ENCODE data around the gene PCDH9. TPM values are rescaled to one million over a fixed set of nuclear protein-coding genes. Genes with fewer than 3 reads are reported as not detected.

PCDH9 gene
- total RNA-seq, 1 experiment from 2014 or later: 4.2 TPM

DNA sequence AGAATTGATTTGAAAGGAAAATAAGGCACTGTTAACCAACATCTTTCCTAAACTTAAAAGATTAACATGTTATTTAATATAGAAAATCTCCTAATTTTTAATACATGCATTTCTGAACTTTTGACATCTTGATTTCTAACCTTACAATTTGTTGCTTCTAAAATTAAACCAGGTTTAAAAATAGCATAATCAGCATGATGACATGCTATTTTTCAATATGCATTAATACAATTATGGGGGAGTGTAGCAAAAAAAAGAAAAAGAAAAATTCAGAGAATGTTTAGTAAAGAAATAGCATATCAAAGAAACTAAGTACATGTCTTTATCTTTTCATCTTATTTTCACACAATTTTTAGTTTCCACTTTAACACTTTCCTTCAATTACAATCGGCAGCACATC lies 98.7 kb downstream of the PCDH9 start:
- TF ChIP-seq POLR2AphosphoS5 (IDR thresholded peaks at IDR 0.05; ENCODE audit: low read depth, low read length): no peak
- TF ChIP-seq SIN3A (IDR thresholded peaks at IDR 0.05; ENCODE audit: borderline replicate concordance, insufficient read depth, low read depth, low read length): no peak
- H3K9me3 ChIP-seq (ENCODE audit: control insufficient read depth, insufficient read depth, low read depth, low read length): no peaks in the 10 kb centered on the region
- ChIA-PET POLR2A (no interaction called here), CTCF (no interaction called here)
- no peak overlapping the region for H3K4me3 ChIP-seq (ENCODE audit: low read depth in 2 of 2, low read length in 2 of 2)
- H3K4me1 ChIP-seq (ENCODE audit: control insufficient read depth, insufficient read depth, low read length): no peaks in the 10 kb centered on the region; the same call in 1 of the 2 replicates
- H3K27ac ChIP-seq (ENCODE audit: low read length): no peak overlapping the region
- no peaks in the 10 kb centered on the region for H3K36me3 ChIP-seq (ENCODE audit: control insufficient read depth, insufficient read depth, low read length)
- no peaks in the 10 kb centered on the region for H3K27me3 ChIP-seq (ENCODE audit: control insufficient read depth, insufficient read depth, low read length)
- DNase-seq (ENCODE audit: low read depth, low spot score): no peak
- no peak for ATAC-seq
- in situ Hi-C loops (cut with HindIII; ENCODE audit: low pct_unique_long_range_greater_than_20kb, low sequenced_read_pairs): no loop called here
- BruUV-seq (replicated peaks): no TSS peak
- intact Hi-C loops (cut with micrococcal nuclease; ENCODE audit: unreplicated experiment): no loop called here

DNA sequence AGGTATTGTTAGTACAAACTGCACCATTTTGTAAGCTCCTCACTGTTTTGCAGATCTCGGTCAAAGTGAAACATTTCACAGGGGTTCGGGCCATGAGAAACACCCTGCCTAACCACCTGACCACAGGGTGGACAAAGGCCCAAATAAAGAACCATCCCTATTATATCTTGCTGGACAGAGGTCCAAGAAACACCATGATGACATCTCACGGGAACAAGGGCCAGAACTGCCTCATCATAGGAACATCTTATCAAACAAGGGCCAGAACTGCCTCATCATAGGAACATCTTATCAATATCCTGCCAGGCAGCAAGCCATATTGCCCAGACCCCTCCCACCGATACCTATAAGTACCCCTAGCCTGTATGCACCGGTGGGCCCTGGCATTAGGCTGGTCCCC lies 99.7 kb downstream of the PCDH9 start:
- intact Hi-C loops (cut with micrococcal nuclease; ENCODE audit: unreplicated experiment): no loop called here
- BruUV-seq (replicated peaks): no TSS peak
- DNase-seq (ENCODE audit: low read depth, low spot score) (no peak), ATAC-seq (no peak)
- H3K4me1 ChIP-seq (ENCODE audit: control insufficient read depth, insufficient read depth, low read length): no peaks in the 10 kb centered on the region; the same call in 1 of the 2 replicates
- CTCF ChIA-PET: no interaction called here
- no peaks in the 10 kb centered on the region for H3K36me3 ChIP-seq (ENCODE audit: control insufficient read depth, insufficient read depth, low read length)
- in situ Hi-C loops (cut with HindIII; ENCODE audit: low pct_unique_long_range_greater_than_20kb, low sequenced_read_pairs): no loop called here
- H3K27me3 ChIP-seq (ENCODE audit: control insufficient read depth, insufficient read depth, low read length): no peaks in the 10 kb centered on the region
- no peak overlapping the region for H3K27ac ChIP-seq (ENCODE audit: low read length)
- no peaks in the 10 kb centered on the region for H3K9me3 ChIP-seq (ENCODE audit: control insufficient read depth, insufficient read depth, low read depth, low read length)
- H3K4me3 ChIP-seq (ENCODE audit: low read depth in 2 of 2, low read length in 2 of 2): no peak overlapping the region
- TF ChIP-seq REST (IDR thresholded peaks at IDR 0.05; ENCODE audit: insufficient read depth in 1 of 2, low read depth in 2 of 2, low read length in 1 of 2): no peak
- TF ChIP-seq TCF7L2 (IDR thresholded peaks at IDR 0.05; ENCODE audit: low read depth, low read length): no peak
- TF ChIP-seq CTCF (IDR thresholded peaks at IDR 0.05): no peak
- no peak for TF ChIP-seq SIN3A (IDR thresholded peaks at IDR 0.05; ENCODE audit: borderline replicate concordance, insufficient read depth, low read depth, low read length)
- TF ChIP-seq POLR2AphosphoS5 (IDR thresholded peaks at IDR 0.05; ENCODE audit: low read depth, low read length): no peak
- POLR2A ChIA-PET: no interaction called here

- no peaks in the 10 kb centered on the region for H3K4me1 ChIP-seq (ENCODE audit: control insufficient read depth, insufficient read depth, low read length)
- no peak for TF ChIP-seq SIN3A (IDR thresholded peaks at IDR 0.05; ENCODE audit: borderline replicate concordance, insufficient read depth, low read depth, low read length)
- TF ChIP-seq POLR2AphosphoS5 (IDR thresholded peaks at IDR 0.05; ENCODE audit: low read depth, low read length): no peak
- no peak for TF ChIP-seq TCF7L2 (IDR thresholded peaks at IDR 0.05; ENCODE audit: low read depth, low read length)
- TF ChIP-seq CTCF (IDR thresholded peaks at IDR 0.05): no peak
- no peak for TF ChIP-seq REST (IDR thresholded peaks at IDR 0.05; ENCODE audit: insufficient read depth in 1 of 2, low read depth in 2 of 2, low read length in 1 of 2)
- POLR2A ChIA-PET: no interaction called here
- H3K9me3 ChIP-seq (ENCODE audit: control insufficient read depth, insufficient read depth, low read depth, low read length): no peaks in the 10 kb centered on the region
- no peak overlapping the region for H3K4me3 ChIP-seq (ENCODE audit: low read depth in 2 of 2, low read length in 2 of 2)
- H3K27ac ChIP-seq (ENCODE audit: low read length): no peak overlapping the region
- no TSS peak for BruUV-seq (replicated peaks)
- no peak for ATAC-seq
- in situ Hi-C loops (cut with HindIII; ENCODE audit: low pct_unique_long_range_greater_than_20kb, low sequenced_read_pairs) (no loop called here), intact Hi-C loops (cut with micrococcal nuclease; ENCODE audit: unreplicated experiment) (no loop called here)
- no peaks in the 10 kb centered on the region; the same call in 1 of the 2 replicates for H3K36me3 ChIP-seq (ENCODE audit: control insufficient read depth, insufficient read depth, low read length)
- CTCF ChIA-PET: no interaction called here
- no peak for DNase-seq (ENCODE audit: low read depth, low spot score)
- no peaks in the 10 kb centered on the region for H3K27me3 ChIP-seq (ENCODE audit: control insufficient read depth, insufficient read depth, low read length)
Measured at GRCh38 chr13:67128136-67128535, 102.0 kb downstream of the PCDH9 start.
